Posterior cingulate gyrus (tissue), 11 donors: ENCODE results near the gene RNF144B.
"Not testable (repeated sequence)": the region's sequence is repeated elsewhere in the genome, so short reads cannot be mapped to it uniquely, and the experiment has no call there.

Experiments used
- DNase-seq, 10 donors: peaks; one replicate each; pipeline versions ENCODE4 v3.0.0 to v3.0.0-alpha.2; 2020 to 2021; ENCODE audit warnings: mixed read lengths in 3 of 10
- intact Hi-C: fragments of 100-400 bp; cut with DNase I; formaldehyde crosslinking; loops from one replicate; pipeline ENCODE4 v1.15.1; 2023

RNF144B gene

DNA sequence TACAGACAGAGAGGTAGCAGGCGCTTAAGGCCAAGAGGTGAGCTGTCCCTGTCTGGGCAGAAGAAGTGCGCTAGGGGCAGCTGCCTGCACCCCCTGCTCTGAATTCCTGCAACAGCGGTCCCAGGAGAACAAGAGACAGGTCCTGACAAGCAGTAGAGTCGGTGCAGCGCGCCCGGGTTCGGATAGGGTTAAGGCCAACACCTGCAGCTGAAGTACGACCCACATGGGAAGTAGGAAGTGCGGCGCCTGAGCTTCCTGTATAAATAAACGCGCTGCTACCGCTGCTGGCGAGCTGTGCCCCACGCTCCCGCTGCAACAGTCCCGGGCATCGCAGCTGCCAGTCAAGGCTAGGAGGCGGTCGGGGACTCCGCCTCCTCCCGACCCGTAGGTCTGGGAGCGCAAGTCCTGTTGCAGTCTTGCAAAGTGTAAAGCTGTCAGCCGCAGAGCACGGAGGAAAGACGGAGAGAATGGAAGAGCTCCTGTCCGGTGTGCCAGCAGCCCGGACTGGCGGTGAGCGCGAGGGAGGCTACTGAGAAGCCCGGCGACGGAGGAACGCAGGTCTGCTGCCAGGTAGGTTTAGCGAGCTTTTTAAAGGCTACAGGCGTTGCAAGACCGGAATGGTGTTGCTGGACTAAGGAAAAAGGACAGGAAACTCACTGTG lies at the start of gene RNF144B:
TSS of gene RNF144B (plus strand) at position 290 of the 661 bp plus-strand sequence. CDS start 12,185 bp downstream, outside the sequence.
- peak; percentile 27 to 93 (median 60) for DNase-seq
- intact Hi-C loops: no loop called here

DNA sequence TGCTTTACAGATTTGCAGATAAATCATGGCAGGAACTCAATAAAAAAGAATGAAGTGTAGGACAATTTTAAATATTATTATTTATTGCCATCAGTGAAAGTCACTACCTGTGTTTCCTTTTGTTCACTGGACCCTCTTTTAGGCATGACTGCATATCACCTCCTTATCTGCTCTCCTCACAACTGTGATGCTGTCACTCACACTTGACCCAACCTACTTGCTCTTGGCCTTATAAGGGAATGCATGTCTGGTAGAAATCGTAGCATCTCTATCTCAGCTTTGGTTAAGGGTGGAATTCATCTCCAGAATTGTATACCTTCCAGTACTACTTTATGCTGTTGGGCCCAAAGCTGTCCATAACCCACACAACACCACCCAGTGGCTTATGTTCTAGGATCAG lies 47.6 kb upstream of the RNF144B start:
- intact Hi-C loops: no loop called here
- DNase-seq: no peak

DNA sequence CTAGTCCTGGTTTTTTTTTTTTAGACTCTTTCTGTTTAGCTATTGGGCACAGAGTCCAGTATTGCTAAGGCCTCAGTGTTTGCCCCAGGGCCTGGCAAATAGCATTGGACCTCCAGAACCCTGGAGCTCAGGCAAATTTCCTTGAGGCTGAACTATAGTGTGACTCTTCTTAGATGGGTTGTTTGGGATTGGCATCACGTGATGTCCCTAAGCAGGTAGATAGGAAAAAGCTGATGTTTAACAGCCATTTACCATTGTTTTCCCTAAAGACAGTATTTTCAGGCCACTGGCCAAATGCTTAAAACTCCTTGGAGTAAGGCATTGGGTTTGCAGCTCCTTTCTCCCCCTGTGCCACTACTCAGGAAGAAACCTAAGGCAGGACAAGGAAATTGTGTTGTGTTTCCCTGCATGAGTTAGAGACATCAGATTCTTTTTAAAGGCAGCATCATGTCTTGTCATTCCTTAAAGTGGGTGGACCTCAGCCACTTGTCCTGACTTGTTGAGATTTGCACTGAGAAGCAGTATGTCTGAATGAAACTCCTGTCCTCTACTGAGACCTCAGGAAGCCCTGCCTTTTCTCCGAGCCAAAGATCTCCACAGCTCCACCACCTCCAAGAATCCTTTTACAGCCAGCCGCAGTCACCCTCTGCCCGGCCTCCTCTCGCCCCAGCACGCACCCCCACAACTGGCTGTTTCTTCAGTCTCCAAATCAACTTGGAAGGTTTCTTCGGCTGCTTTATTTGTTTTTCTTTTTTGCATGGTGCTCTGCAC lies 46.2 kb upstream of the RNF144B start:
- no peak for DNase-seq
- intact Hi-C loops: no loop called here

DNA sequence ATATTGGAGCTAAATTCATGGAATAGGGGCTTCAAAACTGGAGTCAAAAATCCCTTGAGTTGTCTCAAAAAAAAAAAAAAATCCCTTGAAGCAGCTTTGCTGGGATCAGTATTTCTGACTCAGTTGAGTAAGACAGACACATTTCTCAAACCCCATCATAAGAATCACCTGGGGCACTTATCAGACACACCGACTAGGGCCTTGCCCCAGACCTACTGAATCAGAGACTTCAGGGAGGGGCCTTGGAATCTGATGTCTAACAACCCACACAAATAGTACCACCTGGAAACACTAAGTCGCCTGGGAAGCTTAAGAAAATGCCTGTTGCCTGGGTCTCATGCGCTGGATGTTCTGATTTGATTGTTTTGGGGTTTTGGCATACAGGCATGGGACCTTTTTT lies 44.9 kb upstream of the RNF144B start:
- intact Hi-C loops: no loop called here
- no peak for DNase-seq

DNA sequence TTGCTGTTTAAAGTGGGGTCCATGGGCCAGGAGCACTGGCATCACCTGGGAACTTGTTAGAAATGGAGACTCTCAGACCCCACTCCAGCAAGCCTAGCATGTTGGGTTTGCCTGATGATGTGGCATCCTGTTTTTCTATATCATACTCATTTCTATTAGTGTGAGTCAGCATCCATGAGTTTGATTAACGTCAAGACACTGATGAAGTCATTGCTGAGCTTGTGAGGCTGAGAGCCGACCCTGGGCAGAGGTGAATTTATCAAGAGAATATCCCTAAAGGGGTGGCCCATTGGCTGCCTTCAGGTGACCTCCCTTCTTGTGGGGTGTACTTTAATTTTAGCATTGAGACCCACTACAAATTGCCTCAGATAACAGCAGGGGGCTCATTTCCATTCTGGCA lies 43.4 kb upstream of the RNF144B start:
- intact Hi-C loops: no loop called here
- no peak for DNase-seq

GRCh38 chr6:18347021-18347577 lies 40.1 kb upstream of the RNF144B start:
- intact Hi-C loops: no loop called here
- no peak for DNase-seq

- intact Hi-C loops: no loop called here
- no peak for DNase-seq
These were observed 39.3 kb upstream of the RNF144B start for GRCh38 chr6:18347866-18348265.

GRCh38 chr6:18349386-18349785 lies 37.8 kb upstream of the RNF144B start:
- DNase-seq: no peak
- intact Hi-C loops: no loop called here

- DNase-seq: no peak
- intact Hi-C loops: no loop called here
These were observed 36.9 kb upstream of the RNF144B start for GRCh38 chr6:18350271-18350670.

DNA sequence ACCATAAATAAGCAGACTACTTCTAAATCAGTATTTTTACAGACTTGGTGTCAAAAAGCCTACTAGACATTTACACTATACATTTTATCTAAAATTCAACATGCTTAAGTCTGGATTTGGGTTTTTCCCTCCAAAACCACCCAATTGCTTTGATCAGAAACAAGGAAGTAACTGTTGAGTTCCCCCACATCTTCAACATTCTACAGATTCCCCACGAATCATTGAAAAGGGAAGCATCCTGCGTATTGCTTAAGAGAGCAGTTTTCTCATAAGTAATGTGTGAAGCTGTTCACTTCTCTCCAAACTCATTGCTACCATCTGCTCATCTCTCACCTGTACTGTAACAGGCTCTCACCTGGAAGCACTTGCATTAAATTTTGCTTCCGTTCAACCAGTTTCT lies 36.4 kb upstream of the RNF144B start:
- intact Hi-C loops: no loop called here
- DNase-seq: no peak

DNA sequence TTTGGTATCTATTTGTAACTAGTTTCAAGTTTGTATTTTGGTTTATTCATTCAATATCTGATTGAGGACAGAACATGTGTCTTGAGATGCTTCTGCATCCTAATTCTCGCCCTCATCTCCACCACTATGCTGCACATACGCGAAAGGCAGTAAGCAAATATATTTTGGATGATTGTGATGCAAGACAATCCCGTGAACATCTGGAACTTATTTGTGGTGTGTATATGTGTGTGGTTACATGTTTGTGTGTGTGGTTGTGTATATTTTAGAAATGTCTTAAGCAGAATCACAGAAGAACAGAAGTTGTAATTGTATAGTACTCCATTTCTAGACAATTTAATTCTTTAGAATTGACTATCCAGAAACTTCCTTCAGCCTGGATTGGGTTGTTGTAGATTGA lies 35.1 kb upstream of the RNF144B start:
- intact Hi-C loops: no loop called here
- DNase-seq: no peak

GRCh38 chr6:18352842-18353241 lies 34.3 kb upstream of the RNF144B start:
- no peak for DNase-seq
- intact Hi-C loops: no loop called here

- no peak for DNase-seq
- intact Hi-C loops: no loop called here
These were observed 33.9 kb upstream of the RNF144B start for GRCh38 chr6:18353251-18353650.

DNA sequence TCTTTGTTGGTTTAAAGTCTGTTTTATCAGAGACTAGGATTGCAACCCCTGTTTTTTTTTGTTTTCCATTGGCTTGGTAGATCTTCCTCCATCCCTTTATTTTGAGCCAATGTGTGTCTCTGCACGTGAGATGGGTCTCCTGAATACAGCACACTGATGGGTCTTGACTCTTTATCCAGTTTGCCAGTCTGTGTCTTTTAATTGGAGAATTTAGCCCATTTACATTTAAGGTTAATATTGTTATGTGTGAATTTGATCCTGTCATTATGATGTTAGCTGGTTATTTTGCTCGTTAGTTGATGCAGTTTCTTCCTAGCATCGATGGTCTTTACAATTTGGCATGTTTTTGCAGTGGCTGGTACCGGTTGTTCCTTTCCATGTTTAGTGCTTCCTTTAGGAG lies 29.6 kb upstream of the RNF144B start:
- DNase-seq, intact Hi-C loops: not testable (repeated sequence)

DNA sequence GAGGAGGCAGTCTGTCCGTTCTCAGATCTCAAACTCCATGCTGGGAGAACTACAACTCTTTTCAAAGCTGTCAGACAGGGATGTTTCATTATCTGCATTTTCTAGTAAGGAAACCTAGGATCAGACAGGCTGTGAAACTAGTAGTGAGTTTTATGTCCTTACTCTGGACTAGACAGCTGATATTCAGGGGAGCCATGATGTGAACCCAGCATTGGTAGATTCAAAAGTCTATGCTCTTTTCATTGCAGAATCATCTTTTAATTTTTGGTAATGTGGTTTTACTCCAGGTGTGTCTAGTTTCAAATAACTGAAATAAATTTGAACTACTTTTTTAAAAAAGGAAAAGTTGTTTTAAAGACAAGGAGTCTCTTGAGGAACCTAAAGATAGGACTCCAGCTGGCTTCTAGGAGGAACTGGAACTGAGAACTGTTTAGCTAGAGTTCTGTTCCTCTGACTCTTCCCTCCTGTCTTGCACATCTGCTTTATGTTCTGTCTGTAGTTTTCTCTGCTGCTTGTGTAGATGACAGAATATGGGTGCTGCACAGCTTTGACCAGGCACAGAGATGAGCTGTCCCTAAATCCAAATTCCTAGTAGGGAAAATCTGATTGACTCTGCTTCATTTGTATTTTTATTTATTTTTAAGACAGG lies 27.8 kb upstream of the RNF144B start:
- intact Hi-C loops: no loop called here
- DNase-seq: no peak

GRCh38 chr6:18360188-18360587 lies 27.0 kb upstream of the RNF144B start:
- DNase-seq: no peak
- intact Hi-C loops: no loop called here

- no peak for DNase-seq
- intact Hi-C loops: no loop called here
These were observed 25.0 kb upstream of the RNF144B start for GRCh38 chr6:18362058-18362561.

DNA sequence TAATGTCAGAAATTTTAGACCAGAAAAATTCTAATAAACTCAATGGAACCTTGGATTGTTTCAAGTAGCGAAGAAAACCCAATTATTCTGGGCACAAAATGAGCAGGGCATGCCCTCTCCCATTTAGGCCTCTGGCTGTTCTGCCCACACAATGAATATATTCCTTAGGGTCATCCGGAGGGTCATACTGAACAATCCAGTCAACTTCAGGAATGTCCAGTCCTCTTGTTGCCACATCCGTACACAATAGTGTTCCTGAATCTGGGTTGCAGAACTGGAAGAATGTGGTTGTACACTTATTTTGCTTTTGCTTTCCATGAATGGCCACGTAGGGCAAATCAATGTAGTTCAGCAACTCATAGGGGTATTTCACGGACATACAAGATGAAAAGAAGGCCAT lies 23.4 kb upstream of the RNF144B start:
- no peak for DNase-seq
- intact Hi-C loops: no loop called here

DNA sequence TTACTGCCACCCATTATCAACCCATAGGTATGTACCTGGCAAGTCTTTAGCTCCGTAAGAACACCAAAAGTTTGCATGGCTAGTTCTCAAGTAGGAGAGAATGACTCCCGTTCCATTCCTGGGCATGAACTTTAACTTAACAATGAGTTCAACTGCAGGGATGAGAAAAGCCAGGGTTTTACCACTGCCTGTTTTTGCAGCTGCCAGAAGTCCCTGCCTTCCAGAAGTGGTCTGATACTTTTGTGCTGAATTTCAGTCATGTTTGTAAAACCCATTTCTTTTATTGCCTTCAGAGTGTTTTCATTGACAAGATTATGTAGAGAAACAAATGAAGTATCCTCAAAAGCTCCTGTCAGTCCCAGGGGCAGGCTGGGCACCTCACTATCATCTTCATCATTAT lies 22.6 kb upstream of the RNF144B start:
- DNase-seq, intact Hi-C loops: not testable (repeated sequence)

- intact Hi-C loops: no loop called here
- DNase-seq: peak in 1 of 10 donors; percentile 39
These were observed 19.8 kb upstream of the RNF144B start for GRCh38 chr6:18367371-18367770.
